GM18870 (cell line): Measurements from ENCODE around the gene NDUFS8.

Experiments used
- ATAC-seq: cut with Tn5 transposase; IDR thresholded peaks from one replicate; pipeline ENCODE4 v1.9.1; 2021; ENCODE audit warnings: moderate library complexity; ENCODE audit not compliant: unreplicated experiment

The NDUFS8 gene

GRCh38 chr11:68002938-68003845 is 27.3 kb upstream of the NDUFS8 start:
- no peak for ATAC-seq

DNA sequence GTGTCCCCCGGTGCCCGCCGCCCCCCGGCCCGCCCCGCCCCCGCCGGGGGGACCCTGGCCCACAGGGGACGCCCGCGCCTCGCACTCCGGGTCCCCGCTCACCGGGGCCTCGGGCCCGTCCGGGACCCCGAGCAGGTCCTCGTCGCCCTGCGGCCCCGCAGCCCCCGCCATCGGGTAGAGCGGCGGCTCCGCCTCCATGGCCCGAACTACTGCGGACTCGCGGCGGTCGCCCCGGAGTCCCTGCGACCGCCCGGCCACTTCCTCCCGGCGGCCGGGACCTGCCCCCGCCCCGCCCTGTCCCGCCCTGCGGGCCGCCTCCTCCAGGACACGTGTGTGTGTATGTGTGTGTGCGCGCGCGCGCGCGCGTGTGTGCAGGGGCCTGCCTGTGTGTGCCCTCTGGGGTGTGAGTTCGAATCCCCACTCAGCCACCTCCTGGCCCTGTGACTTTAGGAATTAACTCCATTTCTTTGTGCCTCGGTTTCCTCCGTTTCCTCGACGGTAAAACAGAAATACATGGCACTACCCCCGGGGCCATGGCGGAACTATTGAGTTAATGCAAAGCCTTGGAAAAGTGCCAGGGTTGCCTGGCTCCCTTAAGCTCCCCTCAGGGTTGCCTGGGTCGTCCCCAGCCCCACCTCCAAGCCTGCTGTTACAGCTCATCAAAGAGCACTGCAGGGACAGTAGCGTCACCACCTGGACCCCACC is 26.5 kb upstream of the NDUFS8 start, which contains the start of gene UNC93B1:
UNC93B1 (minus strand) TSS at position 252 of the 705 bp plus-strand sequence; CDS start at position 198, 54 bp downstream.
- ATAC-seq, result no peak

- ATAC-seq, result no peak
Observed at GRCh38 chr11:68004551-68005335, 25.7 kb upstream of the NDUFS8 start.

DNA sequence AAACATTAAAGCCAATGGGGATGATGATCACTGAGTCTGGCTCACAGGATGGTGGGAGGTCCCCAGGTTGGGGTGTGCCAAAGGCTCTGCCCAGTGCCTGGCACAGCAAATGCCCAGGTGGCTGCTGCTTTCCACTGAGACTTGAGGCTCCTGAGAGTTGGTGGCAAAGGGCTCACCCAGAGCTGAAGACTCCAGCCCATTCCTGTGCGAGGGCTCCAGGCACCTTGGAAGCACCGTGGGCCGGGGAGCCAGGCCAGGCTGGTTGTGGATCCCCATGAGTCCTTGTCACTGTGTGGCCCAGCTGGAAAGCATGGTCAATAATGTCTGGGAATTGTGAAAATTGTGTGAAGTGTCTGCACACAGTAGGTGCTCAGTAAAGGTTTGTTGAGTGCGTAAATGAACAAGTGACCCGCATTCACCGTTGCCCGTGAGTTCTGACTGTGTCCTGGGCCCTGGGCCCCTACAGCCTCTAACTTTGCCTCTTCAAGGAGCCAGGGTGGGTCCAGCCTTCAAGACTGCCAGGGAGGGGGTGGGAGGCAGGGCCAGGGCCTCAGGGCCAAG is 23.8 kb upstream of the NDUFS8 start:
- no peak for ATAC-seq

GRCh38 chr11:68007498-68008380 is 22.7 kb upstream of the NDUFS8 start:
- no peak for ATAC-seq

DNA sequence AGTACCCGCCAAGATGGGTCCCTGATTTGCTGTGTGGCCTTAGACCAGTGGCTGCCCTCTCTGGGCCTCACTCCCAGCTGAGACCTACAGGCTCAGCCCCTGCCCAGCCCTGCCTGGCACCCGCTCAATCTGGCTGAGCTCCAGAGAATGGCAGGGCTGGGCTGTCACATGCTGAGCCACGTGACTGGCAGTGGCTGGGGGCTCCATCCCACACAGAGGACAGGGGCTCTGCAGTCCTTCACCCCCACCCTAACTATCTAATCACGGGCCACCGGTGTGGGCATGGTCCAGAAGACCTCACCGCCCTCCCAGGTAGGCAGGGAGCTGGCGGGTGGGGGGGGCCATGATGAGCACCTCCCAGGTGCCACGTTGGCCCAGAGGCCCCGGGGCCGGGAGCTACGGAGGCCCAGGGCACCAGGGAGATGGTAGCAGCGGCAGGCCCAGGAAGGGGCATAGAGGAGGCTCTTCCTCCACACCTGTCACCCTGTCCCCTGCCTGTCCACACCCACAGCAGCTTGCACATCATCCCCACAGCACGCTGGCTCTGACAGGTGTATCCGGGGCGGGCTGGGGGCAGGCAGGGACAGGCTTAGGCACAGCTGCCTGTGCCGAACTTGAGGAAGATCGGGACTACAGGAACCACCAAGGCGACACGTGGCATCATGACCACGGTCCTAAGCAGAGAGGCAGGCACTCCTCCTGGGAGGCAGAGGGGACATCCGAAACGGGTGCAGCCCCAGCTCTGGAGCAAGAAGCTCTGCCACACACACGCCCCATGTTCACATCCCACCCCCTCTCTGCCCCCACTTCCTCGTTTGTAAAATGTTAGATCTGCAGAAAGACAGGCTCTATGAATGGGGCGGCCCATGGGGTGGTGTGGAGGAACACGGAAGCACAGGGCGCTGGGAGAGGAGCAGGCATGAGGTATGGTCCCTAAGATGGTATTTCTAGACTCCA is 21.8 kb upstream of the NDUFS8 start:
- no peak for ATAC-seq

DNA sequence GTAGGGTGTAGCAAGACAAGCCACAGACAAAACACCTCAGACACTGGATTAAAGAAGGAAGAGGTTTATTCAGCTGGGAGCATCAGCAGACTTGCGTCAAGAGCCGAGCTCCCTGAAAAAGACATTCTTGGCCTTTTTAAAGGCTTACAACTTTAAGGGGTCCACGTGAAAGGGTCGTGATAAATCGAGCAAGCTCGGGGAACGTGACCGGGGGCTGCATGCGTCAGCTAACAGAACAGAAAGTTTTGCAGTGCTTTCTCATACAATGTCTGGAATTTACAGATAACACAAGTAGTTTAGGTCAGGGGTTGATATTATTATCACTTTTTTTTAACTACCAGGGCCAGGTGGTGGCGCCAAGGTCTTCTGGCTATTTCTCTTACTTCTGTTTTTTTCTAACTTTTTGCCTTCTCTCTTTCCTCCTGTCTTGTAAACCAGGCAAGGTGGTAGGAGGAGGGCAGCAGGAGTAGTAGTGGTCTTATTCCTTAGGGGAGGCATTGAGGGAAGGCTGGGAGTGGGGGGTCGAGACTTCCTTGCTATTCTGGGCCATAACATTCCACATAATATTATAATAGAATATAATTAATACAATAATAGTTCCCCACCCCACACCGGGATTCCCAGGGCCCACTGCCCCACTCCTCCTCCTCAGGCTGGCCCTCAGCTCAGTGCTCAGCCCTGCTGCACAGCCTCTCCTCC is 20.9 kb upstream of the NDUFS8 start:
- no peak for ATAC-seq

GRCh38 chr11:68010090-68011041 is 20.1 kb upstream of the NDUFS8 start, which contains the start of gene ALDH3B1:
Gene ALDH3B1 (plus strand): TSS chr11:68010327. CDS start chr11:68015298, 4,971 bp downstream.
- ATAC-seq, result no peak

GRCh38 chr11:68011051-68011943 is 19.2 kb upstream of the NDUFS8 start:
- no peak for ATAC-seq

GRCh38 chr11:68012044-68012842 is 18.2 kb upstream of the NDUFS8 start:
- no peak for ATAC-seq

- ATAC-seq, result no peak
Observed at GRCh38 chr11:68012843-68013610, 17.5 kb upstream of the NDUFS8 start.

DNA sequence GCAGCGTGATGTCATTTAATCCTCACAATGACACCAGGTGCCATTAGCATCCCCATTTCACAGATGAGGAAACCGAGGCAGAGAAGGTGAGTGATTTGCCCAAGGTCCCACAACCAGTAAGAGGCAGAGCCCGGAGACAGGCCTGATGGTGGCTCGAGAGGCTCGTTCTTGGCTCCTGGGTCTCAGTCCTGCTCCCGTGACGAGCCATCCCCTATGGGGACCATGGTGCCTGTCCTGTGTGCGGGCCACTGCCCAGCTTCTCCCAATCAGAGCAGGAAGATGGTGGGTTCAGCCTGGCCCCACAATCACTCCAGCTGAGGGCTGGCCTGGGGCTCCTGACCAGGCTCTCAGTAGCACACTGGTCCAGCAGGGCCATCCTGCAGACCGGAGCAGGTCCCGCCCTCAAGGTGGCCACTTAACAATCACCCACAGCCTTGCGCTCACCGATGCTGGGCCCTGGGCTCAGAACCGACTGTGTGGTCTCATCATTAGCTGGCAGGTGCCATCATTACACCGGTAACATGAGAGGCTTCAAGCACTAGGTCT is 16.8 kb upstream of the NDUFS8 start:
- ATAC-seq, result no peak

- ATAC-seq, result no peak
Observed at GRCh38 chr11:68014157-68014946, 16.1 kb upstream of the NDUFS8 start.
